Stimulated activated naive CD8-positive, alpha-beta T cell treated with anti-CD3 and anti-CD28 coated beads, Interleukin-15, Interleukin-2, amounts not matched to agents 100 U/mL and 50 U/mL, for 24 hours (primary cell): ENCODE data around the gene CIAO2B.
A peak's percentile ranks its signal among the peaks of the same experiment; 100 is the strongest.

Experiments
- ATAC-seq: fragments of 150-1000 bp; cut with Tn5 transposase; one replicate; pipeline ENCODE4 v1.10.0; 2021
- DNase-seq: peaks from one replicate; pipeline ENCODE4 v3.0.0; 2021

CIAO2B gene

GRCh38 chr16:66919569-66920298, 14.5 kb downstream of the CIAO2B start:
- DNase-seq (no peak), ATAC-seq (no peak)

GRCh38 chr16:66918803-66919568, 15.2 kb downstream of the CIAO2B start, which contains the start of gene CDH16:
Gene CDH16 (minus strand): TSS chr16:66918885. CDS start chr16:66918065, 820 bp downstream.
- DNase-seq (no peak), ATAC-seq (no peak)

GRCh38 chr16:66918355-66918754, 15.8 kb downstream of the CIAO2B start:
- ATAC-seq, result no peak

GRCh38 chr16:66917741-66918140, 16.5 kb downstream of the CIAO2B start:
- ATAC-seq (no peak), DNase-seq (no peak)

More at GRCh38 chr16:66918355-66918754, 15.8 kb downstream of the CIAO2B start:
- DNase-seq, result no peak

- no peak for DNase-seq
- no peak for ATAC-seq
Measured at GRCh38 chr16:66916518-66916917, 17.7 kb downstream of the CIAO2B start.

GRCh38 chr16:66915041-66915440, 19.2 kb downstream of the CIAO2B start:
- DNase-seq (no peak), ATAC-seq (no peak)

GRCh38 chr16:66914541-66914940, 19.7 kb downstream of the CIAO2B start:
- DNase-seq (no peak), ATAC-seq (no peak)

GRCh38 chr16:66913711-66914110, 20.5 kb downstream of the CIAO2B start:
- DNase-seq, result no peak
- ATAC-seq, result no peak

- no peak for ATAC-seq
Measured at GRCh38 chr16:66913081-66913480, 21.1 kb downstream of the CIAO2B start.

GRCh38 chr16:66911801-66912200, 22.4 kb downstream of the CIAO2B start:
- no peak for DNase-seq
- no peak for ATAC-seq

More at GRCh38 chr16:66913081-66913480, 21.1 kb downstream of the CIAO2B start:
- no peak for DNase-seq

GRCh38 chr16:66911112-66911511, 23.1 kb downstream of the CIAO2B start:
- ATAC-seq (peak; percentile 67), DNase-seq (no peak)

- DNase-seq, result no peak
- no peak for ATAC-seq
Measured at GRCh38 chr16:66910175-66910940, 23.8 kb downstream of the CIAO2B start.

- ATAC-seq (no peak), DNase-seq (no peak)
Measured at GRCh38 chr16:66908762-66909559, 25.2 kb downstream of the CIAO2B start.

GRCh38 chr16:66908116-66908515, 26.1 kb downstream of the CIAO2B start:
- DNase-seq (no peak), ATAC-seq (no peak)

GRCh38 chr16:66906916-66907836, 27.0 kb downstream of the CIAO2B start:
- ATAC-seq, result no peak
- DNase-seq, result no peak

GRCh38 chr16:66905633-66906539, 28.3 kb downstream of the CIAO2B start:
- ATAC-seq (no peak), DNase-seq (peak; percentile 30)

GRCh38 chr16:66904846-66905632, 29.2 kb downstream of the CIAO2B start:
- ATAC-seq (no peak), DNase-seq (no peak)

- ATAC-seq, result no peak
Measured at GRCh38 chr16:66904428-66904845, 29.8 kb downstream of the CIAO2B start.

More at GRCh38 chr16:66904428-66904845, 29.8 kb downstream of the CIAO2B start:
- no peak for DNase-seq
